IMR-90 (cell line): Measurements from ENCODE around the gene DNAJC5. TPM values are rescaled to one million over a fixed set of nuclear protein-coding genes. Genes with fewer than 3 reads are reported as not detected.

Experiments
- ATAC-seq: fragments of 200-7000 bp; cut with Tn5 transposase; 2 replicates; pipeline ENCODE4 v1.9.1; 2020; ENCODE audit warnings: low read depth, mild to moderate bottlenecking, moderate library complexity
- BruUV-seq: library from RNA; stranded (reverse); fragments of 400-500 nt; replicated peaks from 2 replicates; lab custom pipeline; 2021; lab: Mats Ljungman, UMichigan
- CTCF ChIA-PET: fragments of 300-600 bp; formaldehyde crosslinking; extraction: SDS; loops from one replicate; lab custom pipeline; 2021; ENCODE audit warnings: antibody characterized with exemption; lab: Yijun Ruan, JAX
- POLR2A ChIA-PET: fragments of 300-600 bp; sonication (Branson Sonifier 250); formaldehyde crosslinking; loops from one replicate; lab custom pipeline; 2022; ENCODE audit warnings: antibody characterized with exemption; ENCODE audit not compliant: unreplicated experiment; lab: Charles Lee
- DNase-seq: peaks from one replicate; pipeline ENCODE4 v3.0.0; 2013
- H2AFZ ChIP-seq: replicated peaks from 2 replicates; pipeline ENCODE3; 2013; ENCODE audit warnings: low read length, mild to moderate bottlenecking; ENCODE audit not compliant: poor library complexity
- H2AK5ac ChIP-seq: 2 replicates; pipeline ENCODE4 v1.6.1; 2013; ENCODE audit warnings: low read depth, low read length, inconsistent platforms
- H2AK9ac ChIP-seq: replicated peaks from 2 replicates; pipeline ENCODE3; 2013; ENCODE audit warnings: mild to moderate bottlenecking, low read depth, low read length, moderate library complexity; ENCODE audit not compliant: poor library complexity
- H2BK120ac ChIP-seq: 2 replicates; pipeline ENCODE4 v1.6.1; 2013; ENCODE audit warnings: low read depth, low read length, inconsistent platforms
- H2BK15ac ChIP-seq: 3 replicates; pipeline ENCODE4 v1.6.1; 2013; ENCODE audit warnings: low read depth, low read length, inconsistent platforms
- H2BK20ac ChIP-seq: 2 replicates; pipeline ENCODE4 v1.6.1; 2013; ENCODE audit warnings: low read depth, mild to moderate bottlenecking, inconsistent platforms, low read length, moderate library complexity
- H2BK5ac ChIP-seq: 2 replicates; pipeline ENCODE4 v1.6.1; 2013; ENCODE audit warnings: mild to moderate bottlenecking, low read depth, low read length, inconsistent platforms; ENCODE audit not compliant: poor library complexity, severe bottlenecking
- H3K14ac ChIP-seq: replicated peaks from 2 replicates; pipeline ENCODE4 v1.6.1; 2013; ENCODE audit warnings: low read depth, low read length, inconsistent platforms
- H3K18ac ChIP-seq: 2 replicates; pipeline ENCODE4 v1.6.1; 2013; ENCODE audit warnings: low read depth, low read length, control low read depth
- H3K23ac ChIP-seq: 2 replicates; pipeline ENCODE4 v1.6.1; 2013; ENCODE audit warnings: low read depth, low read length, inconsistent platforms
- H3K27ac ChIP-seq: 2 replicates; pipeline ENCODE4 v1.5.1; 2013; ENCODE audit warnings: mild to moderate bottlenecking, control low read depth, low read length; ENCODE audit not compliant: insufficient read depth
- H3K27me3 ChIP-seq: 2 replicates; pipeline ENCODE4 v1.6.1; 2013; ENCODE audit warnings: low read length; ENCODE audit not compliant: control insufficient read depth, insufficient read depth
- H3K36me3 ChIP-seq: 2 replicates; pipeline ENCODE4 v1.6.1; 2013; ENCODE audit warnings: low read length, mixed read lengths; ENCODE audit not compliant: control insufficient read depth, insufficient read depth
- H3K4ac ChIP-seq: 2 replicates; pipeline ENCODE4 v1.6.1; 2013; ENCODE audit warnings: low read depth, low read length, inconsistent platforms
- H3K4me1 ChIP-seq: 2 replicates; pipeline ENCODE4 v1.6.1; 2013; ENCODE audit warnings: low read length, mixed read lengths; ENCODE audit not compliant: control insufficient read depth, insufficient read depth
- H3K4me2 ChIP-seq: 2 replicates; pipeline ENCODE4 v1.6.1; 2013; ENCODE audit warnings: low read depth, mild to moderate bottlenecking, control low read depth, low read length, moderate library complexity
- H3K4me3 ChIP-seq: 2 replicates; pipeline ENCODE4 v1.5.1; 2013; ENCODE audit warnings: low read depth, mild to moderate bottlenecking, control low read depth, low read length, moderate library complexity; ENCODE audit not compliant: insufficient read depth
- H3K56ac ChIP-seq: 2 replicates; pipeline ENCODE4 v1.6.1; 2013; ENCODE audit warnings: low read length, inconsistent platforms; ENCODE audit not compliant: insufficient read depth; ENCODE audit errors: extremely low read depth
- H3K79me1 ChIP-seq, 2 experiments: 2 replicates each; pipeline ENCODE4 v1.6.1; 2013; ENCODE audit warnings: low read length in 2 of 2, inconsistent platforms in 1 of 2, low read depth in 1 of 2
- H3K9ac ChIP-seq: 2 replicates; pipeline ENCODE4 v1.6.1; 2013; ENCODE audit warnings: low read depth, low read length, control low read depth
- H3K9me1 ChIP-seq: 2 replicates; pipeline ENCODE4 v1.6.1; 2013; ENCODE audit warnings: low read length, inconsistent platforms; ENCODE audit not compliant: insufficient read depth
- H3K9me3 ChIP-seq: 2 replicates; pipeline ENCODE4 v1.6.1; 2013; ENCODE audit warnings: low read length; ENCODE audit not compliant: control insufficient read depth, insufficient read depth
- H4K20me1 ChIP-seq: 2 replicates; pipeline ENCODE4 v1.6.1; 2013; ENCODE audit warnings: low read length, inconsistent platforms; ENCODE audit not compliant: insufficient read depth
- H4K5ac ChIP-seq: 2 replicates; pipeline ENCODE4 v1.6.1; 2013; ENCODE audit warnings: mild to moderate bottlenecking, low read depth, low read length, control low read depth
- H4K8ac ChIP-seq, 2 experiments: 2 replicates each; pipeline ENCODE4 v1.6.1; 2013; ENCODE audit warnings: low read depth in 2 of 2, low read length in 2 of 2, control low read depth in 1 of 2, inconsistent platforms in 1 of 2
- H4K91ac ChIP-seq: 2 replicates; pipeline ENCODE4 v1.6.1; 2013; ENCODE audit warnings: low read depth, low read length, inconsistent platforms; ENCODE audit not compliant: insufficient read depth
- BHLHE40 ChIP-seq: fragments of 150-350 bp; IDR thresholded peaks from 2 replicates; pipeline ENCODE4 v1.6.1; 2016; ENCODE audit warnings: mild to moderate bottlenecking, low read depth, low read length
- CEBPB ChIP-seq: IDR thresholded peaks from 2 replicates; pipeline ENCODE4 v1.6.1; 2012; ENCODE audit warnings: low read depth, low read length, improper control_type of control experiment
- CHD1 ChIP-seq: IDR thresholded peaks from 2 replicates; pipeline ENCODE4 v1.6.1; 2012; ENCODE audit warnings: low read depth, low read length, improper control_type of control experiment
- FOS ChIP-seq: fragments of 150-350 bp; IDR thresholded peaks from 2 replicates; pipeline ENCODE4 v1.6.1; 2016; ENCODE audit warnings: low read depth, low read length
- MAFK ChIP-seq: IDR thresholded peaks from 2 replicates; pipeline ENCODE4 v1.6.1; 2012; ENCODE audit warnings: low read depth, low read length, improper control_type of control experiment
- MAZ ChIP-seq: IDR thresholded peaks from 2 replicates; pipeline ENCODE4 v1.6.1; 2012; ENCODE audit warnings: low read depth, mild to moderate bottlenecking, low read length, improper control_type of control experiment, moderate library complexity, borderline replicate concordance
- MXI1 ChIP-seq: IDR thresholded peaks from 2 replicates; pipeline ENCODE4 v1.6.1; 2012; ENCODE audit warnings: low read depth, mild to moderate bottlenecking, low read length, moderate library complexity, borderline replicate concordance
- NFE2L2 ChIP-seq: fragments of 150-350 bp; IDR thresholded peaks from 2 replicates; pipeline ENCODE4 v1.6.1; 2016; ENCODE audit warnings: low read depth, mild to moderate bottlenecking, low read length
- POLR2A ChIP-seq: IDR thresholded peaks from 2 replicates; pipeline ENCODE4 v1.6.1; 2012; ENCODE audit warnings: mild to moderate bottlenecking, low read depth, low read length
- RAD21 ChIP-seq: IDR thresholded peaks from 2 replicates; pipeline ENCODE4 v1.6.1; 2012; ENCODE audit warnings: low read length, improper control_type of control experiment
- RCOR1 ChIP-seq: IDR thresholded peaks from 2 replicates; pipeline ENCODE4 v1.6.1; 2012; ENCODE audit warnings: mild to moderate bottlenecking, low read length, improper control_type of control experiment; ENCODE audit not compliant: insufficient replicate concordance
- RFX5 ChIP-seq: IDR thresholded peaks from 2 replicates; pipeline ENCODE4 v1.8.0; 2012; ENCODE audit warnings: low read depth, mild to moderate bottlenecking, low read length, moderate library complexity
- SMC3 ChIP-seq: fragments of 150-350 bp; IDR thresholded peaks from 2 replicates; pipeline ENCODE4 v1.6.1; 2016; ENCODE audit warnings: low read depth, mild to moderate bottlenecking, antibody characterized with exemption, low read length, moderate library complexity
- WGBS, 2 experiments: methylation state at CpG; one replicate each; pipeline versions ENCODE4 v1.1.5 to v1.1.7; 2013; ENCODE audit warnings: missing lambda C conversion rate in 2 of 2; ENCODE audit not compliant: insufficient read length in 1 of 2; ENCODE audit errors: extremely low coverage in 2 of 2; 5-methylcytosine and 5-hydroxymethylcytosine counted together
- dilution Hi-C: fragments of 300-500 bp; cut with HindIII; formaldehyde crosslinking; loops from one replicate; pipeline ENCODE4 v1.14.3; 2018; ENCODE audit warnings: low sequenced_read_pairs; ENCODE audit not compliant: unreplicated experiment
- in situ Hi-C: fragments of 300-500 bp; cut with MboI; formaldehyde crosslinking; loops from 3 replicates; pipeline ENCODE4 v1.14.3; 2019; ENCODE audit warnings: low sequenced_read_pairs, inconsistent platforms, mixed read lengths
- intact Hi-C: fragments of 100-400 bp; cut with micrococcal nuclease; formaldehyde crosslinking; loops from 2 replicates; pipeline ENCODE4 v1.10.0; 2022
- polyA plus RNA-seq, 3 experiments: library from polyadenylated mRNA; depleted of rRNA; stranded (reverse); fragments of >200 nt; gene quantifications; 2 replicates each; pipeline ENCODE4 v1.2.3, GENCODE V29; 2012; ENCODE audit warnings: low replicate concordance in 1 of 3
- total RNA-seq: library from RNA; depleted of rRNA; stranded (reverse); fragments of >200 nt; gene quantifications from 2 replicates; pipeline ENCODE4 v1.2.3, GENCODE V29; 2012
- TF ChIP-seq, protein P1 (sequence below): conservative IDR thresholded peaks from 2 replicates; pipeline ENCODE4 v1.5.1; 2012; ENCODE audit warnings: mild to moderate bottlenecking, low read depth, low read length, improper control_type of control experiment
- TF ChIP-seq, protein P2 (sequence below): fragments of 150-350 bp; IDR thresholded peaks from 2 replicates; pipeline ENCODE4 v1.6.1; 2016; ENCODE audit warnings: low read depth, mild to moderate bottlenecking, low read length, moderate library complexity, borderline replicate concordance
- TF ChIP-seq, protein P3 (sequence below): fragments of 150-350 bp; IDR thresholded peaks from 2 replicates; pipeline ENCODE4 v1.6.1; 2017; ENCODE audit warnings: mild to moderate bottlenecking, antibody characterized with exemption, low read length, low read depth

DNAJC5 gene
- total and polyA plus RNA-seq, 2 of the 4 experiments (the other 2 are of a cell fraction): 35.6 to 45.2 TPM

DNA sequence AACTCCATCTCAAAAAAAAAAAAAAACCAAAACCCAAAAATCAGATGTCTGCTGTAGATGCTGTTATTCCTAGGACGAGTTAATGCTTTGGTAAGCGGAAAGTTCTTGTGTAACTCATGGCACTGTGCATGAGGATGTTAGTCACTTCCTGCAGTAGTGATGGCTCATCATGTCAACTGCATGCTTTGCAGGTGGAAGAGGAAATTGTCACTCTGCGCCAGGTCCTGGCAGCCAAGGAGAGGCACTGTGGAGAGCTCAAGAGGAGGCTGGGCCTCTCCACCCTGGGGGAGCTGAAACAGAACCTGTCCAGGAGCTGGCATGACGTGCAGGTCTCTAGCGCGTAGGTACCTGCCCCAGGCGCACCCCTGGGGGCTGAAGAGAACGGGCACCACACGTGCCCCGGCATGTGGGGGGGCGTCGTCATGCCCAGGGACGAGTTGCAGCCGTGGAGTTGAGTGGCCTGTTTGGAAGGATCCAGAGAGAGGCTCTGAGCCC lies 21.4 kb upstream of the DNAJC5 start:
- Histone ChIP-seq H4K20me1 (peaks cover 35% of the 10 kb centered on the region), H3K79me1 (peaks cover 13 to 74% of the 10 kb centered on the region in 2 experiments; a peak in 3 of 4 replicates), H3K56ac (no peak overlapping the region), H3K4ac (0 out of 2 replicates have a peak overlapping the region, but pooled peaks have one; percentile 7), H2BK15ac (no peak overlapping the region), H4K91ac (no peak overlapping the region), H2BK20ac (0 out of 2 replicates have a peak overlapping the region, but pooled peaks have one; percentile 3), H3K23ac (no peak overlapping the region), H2BK120ac (no peak overlapping the region; the same call in 1 of the 2 replicates), H2BK5ac (peak overlapping the region; percentile 70), H3K27me3 (no peaks in the 10 kb centered on the region), H3K27ac (no peak overlapping the region; the same call in 1 of the 2 replicates), H3K9me3 (no peaks in the 10 kb centered on the region), H3K14ac (no peak overlapping the region), H2AK9ac (peak overlapping the region; percentile 84), H3K18ac (no peak overlapping the region), H3K4me3 (no peak overlapping the region), H3K36me3 (peaks cover 70% of the 10 kb centered on the region), H2AK5ac (no peak overlapping the region), H4K5ac (no peak overlapping the region), H4K8ac (no peak overlapping the region; a peak in 1 of 4 replicates), H3K9ac (no peak overlapping the region), H3K4me1 (peaks cover 2% of the 10 kb centered on the region; the same call in 1 of the 2 replicates), H3K4me2 (no peak overlapping the region), H3K9me1 (peaks cover 8% of the 10 kb centered on the region; the same call in 1 of the 2 replicates), H2AFZ (peak overlapping the region; percentile 40)
- ATAC-seq: peak; percentile 61
- in situ Hi-C loops: no loop called here
- POLR2A ChIA-PET: no interaction called here
- CTCF ChIA-PET: no interaction called here
- WGBS, 2 experiments: 82% methylated on average over 11 of the region's 14 CpGs; no CpG with 5 or more reads in 1 of the 2 experiments
- no peak for TF ChIP-seq RAD21
- no peak for TF ChIP-seq POLR2A
- TF ChIP-seq NFE2L2: no peak
- peak; percentile 86 for TF ChIP-seq MAFK
- no peak for TF ChIP-seq SMC3
- TF ChIP-seq, protein P1, sequence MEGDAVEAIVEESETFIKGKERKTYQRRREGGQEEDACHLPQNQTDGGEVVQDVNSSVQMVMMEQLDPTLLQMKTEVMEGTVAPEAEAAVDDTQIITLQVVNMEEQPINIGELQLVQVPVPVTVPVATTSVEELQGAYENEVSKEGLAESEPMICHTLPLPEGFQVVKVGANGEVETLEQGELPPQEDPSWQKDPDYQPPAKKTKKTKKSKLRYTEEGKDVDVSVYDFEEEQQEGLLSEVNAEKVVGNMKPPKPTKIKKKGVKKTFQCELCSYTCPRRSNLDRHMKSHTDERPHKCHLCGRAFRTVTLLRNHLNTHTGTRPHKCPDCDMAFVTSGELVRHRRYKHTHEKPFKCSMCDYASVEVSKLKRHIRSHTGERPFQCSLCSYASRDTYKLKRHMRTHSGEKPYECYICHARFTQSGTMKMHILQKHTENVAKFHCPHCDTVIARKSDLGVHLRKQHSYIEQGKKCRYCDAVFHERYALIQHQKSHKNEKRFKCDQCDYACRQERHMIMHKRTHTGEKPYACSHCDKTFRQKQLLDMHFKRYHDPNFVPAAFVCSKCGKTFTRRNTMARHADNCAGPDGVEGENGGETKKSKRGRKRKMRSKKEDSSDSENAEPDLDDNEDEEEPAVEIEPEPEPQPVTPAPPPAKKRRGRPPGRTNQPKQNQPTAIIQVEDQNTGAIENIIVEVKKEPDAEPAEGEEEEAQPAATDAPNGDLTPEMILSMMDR: no peak
- peak; percentile 42; the same call in 1 of the 2 replicates for TF ChIP-seq BHLHE40
- TF ChIP-seq FOS: peak; percentile 36; the same call in 1 of the 2 replicates
- TF ChIP-seq, protein P2, sequence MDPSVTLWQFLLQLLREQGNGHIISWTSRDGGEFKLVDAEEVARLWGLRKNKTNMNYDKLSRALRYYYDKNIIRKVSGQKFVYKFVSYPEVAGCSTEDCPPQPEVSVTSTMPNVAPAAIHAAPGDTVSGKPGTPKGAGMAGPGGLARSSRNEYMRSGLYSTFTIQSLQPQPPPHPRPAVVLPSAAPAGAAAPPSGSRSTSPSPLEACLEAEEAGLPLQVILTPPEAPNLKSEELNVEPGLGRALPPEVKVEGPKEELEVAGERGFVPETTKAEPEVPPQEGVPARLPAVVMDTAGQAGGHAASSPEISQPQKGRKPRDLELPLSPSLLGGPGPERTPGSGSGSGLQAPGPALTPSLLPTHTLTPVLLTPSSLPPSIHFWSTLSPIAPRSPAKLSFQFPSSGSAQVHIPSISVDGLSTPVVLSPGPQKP: no peak
- TF ChIP-seq RCOR1: no peak
- peak; percentile 92 for TF ChIP-seq CEBPB
- TF ChIP-seq, protein P3, sequence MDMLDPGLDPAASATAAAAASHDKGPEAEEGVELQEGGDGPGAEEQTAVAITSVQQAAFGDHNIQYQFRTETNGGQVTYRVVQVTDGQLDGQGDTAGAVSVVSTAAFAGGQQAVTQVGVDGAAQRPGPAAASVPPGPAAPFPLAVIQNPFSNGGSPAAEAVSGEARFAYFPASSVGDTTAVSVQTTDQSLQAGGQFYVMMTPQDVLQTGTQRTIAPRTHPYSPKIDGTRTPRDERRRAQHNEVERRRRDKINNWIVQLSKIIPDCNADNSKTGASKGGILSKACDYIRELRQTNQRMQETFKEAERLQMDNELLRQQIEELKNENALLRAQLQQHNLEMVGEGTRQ: no peak
- TF ChIP-seq MXI1: peak; percentile 84
- no peak for TF ChIP-seq MAZ
- no peak for TF ChIP-seq CHD1
- no peak for TF ChIP-seq RFX5
- DNase-seq: peak; percentile 92
- intact Hi-C loops: no loop called here
- dilution Hi-C loops: no loop called here
- no TSS peak for BruUV-seq
